HCT116 (cell line): Measurements from ENCODE around the gene ADIG. TPM values are rescaled to one million over a fixed set of nuclear protein-coding genes. Genes with fewer than 3 reads are reported as not detected.

ENCODE experiments used
- ATAC-seq: fragments of 200-7000 bp; cut with Tn5 transposase; 2 replicates; pipeline ENCODE4 v1.9.1; 2020; ENCODE audit warnings: mild to moderate bottlenecking, moderate library complexity
- BruUV-seq: library from RNA; stranded (reverse); fragments of 400-500 nt; replicated peaks from 2 replicates; lab custom pipeline; 2021; lab: Mats Ljungman, UMichigan
- CTCF ChIA-PET: fragments of 300-600 bp; sonication (Branson Sonifier 250); formaldehyde crosslinking; loops from one replicate; lab custom pipeline; 2021; ENCODE audit warnings: antibody characterized with exemption; lab: Charles Lee
- POLR2A ChIA-PET: fragments of 300-600, 350-600 bp; sonication (Branson Sonifier 250); formaldehyde crosslinking; loops from one replicate; lab custom pipeline; 2021; ENCODE audit warnings: antibody characterized with exemption; lab: Charles Lee
- RAD21 ChIA-PET, 2 experiments: fragments of 300-600 bp; sonication (Branson Sonifier 250); formaldehyde crosslinking; loops; one replicate each; lab custom pipeline; 2023; ENCODE audit warnings: low total read pairs in 2 of 2; ENCODE audit not compliant: uncharacterized antibody in 2 of 2, unreplicated experiment in 2 of 2, low non-redundant PET in 1 of 2; lab: Charles Lee
- DNase-seq: peaks from one replicate; pipeline ENCODE4 v3.0.0-alpha.2; 2010; ENCODE audit warnings: low read depth, low spot score
- H2AFZ ChIP-seq: fragments of 200-600 bp; shearing (Covaris generic), sonication (generic); 2 replicates; pipeline ENCODE4 v1.6.1; 2017; ENCODE audit warnings: low read depth, mixed run types, mixed read lengths, antibody characterized with exemption, low read length; ENCODE audit not compliant: poor library complexity, severe bottlenecking
- H3K27ac ChIP-seq: 2 replicates; pipeline ENCODE4 v1.5.1; 2012; ENCODE audit warnings: low read depth, low read length
- H3K27me3 ChIP-seq: fragments of 200-600 bp; sonication (generic); 2 replicates; pipeline ENCODE4 v1.6.1; 2016; ENCODE audit warnings: mixed run types, low read length, mixed read lengths; ENCODE audit not compliant: insufficient read depth
- H3K36me3 ChIP-seq, 2 experiments: fragments of 200-500 bp in 1 of 2; fragments of 200-600 bp in 1 of 2; sonication (Bioruptor generic) in 1 of 2; sonication (generic) in 1 of 2; 2 replicates each; pipeline versions ENCODE4 v1.5.1 to v1.6.1; 2014 to 2016; ENCODE audit warnings: low read length in 2 of 2, inconsistent platforms in 1 of 2, mixed read lengths in 1 of 2, mixed run types in 1 of 2; ENCODE audit not compliant: insufficient read depth in 2 of 2, control insufficient read depth in 1 of 2
- H3K4me1 ChIP-seq, 2 experiments: fragments of 200-600 bp in 1 of 2; sonication (generic) in 1 of 2; 2 replicates each; pipeline versions ENCODE4 v1.5.1 to v1.6.1; 2012 to 2017; ENCODE audit warnings: low read length in 2 of 2, inconsistent platforms in 1 of 2, mild to moderate bottlenecking in 1 of 2, mixed read lengths in 1 of 2, mixed run types in 1 of 2, moderate library complexity in 1 of 2; ENCODE audit not compliant: insufficient read depth in 2 of 2, control insufficient read depth in 1 of 2
- H3K4me2 ChIP-seq: fragments of 200-600 bp; sonication (generic); 2 replicates; pipeline ENCODE4 v1.6.1; 2017; ENCODE audit warnings: mixed run types, low read length, mixed read lengths
- H3K4me3 ChIP-seq, 2 experiments: fragments of 200-600 bp in 1 of 2; sonication (generic) in 1 of 2; replicated peaks in 1 of 2; 2 replicates each; pipeline ENCODE4 v1.5.1; 2011 to 2016; ENCODE audit warnings: low read length in 2 of 2, control low read depth in 1 of 2, low read depth in 1 of 2, mild to moderate bottlenecking in 1 of 2, mixed read lengths in 1 of 2, mixed run types in 1 of 2
- H3K79me2 ChIP-seq: fragments of 200-600 bp; sonication (generic); 2 replicates; pipeline ENCODE4 v1.6.1; 2017; ENCODE audit warnings: mild to moderate bottlenecking, mixed run types, low read length, moderate library complexity, mixed read lengths; ENCODE audit not compliant: insufficient read depth
- H3K9ac ChIP-seq: fragments of 200-600 bp; sonication (generic); 2 replicates; pipeline ENCODE4 v1.6.1; 2016; ENCODE audit warnings: low read length, mixed read lengths
- H3K9me2 ChIP-seq: fragments of 200-600 bp; sonication (generic), shearing (Covaris generic); 2 replicates; pipeline ENCODE4 v1.6.1; 2017; ENCODE audit warnings: mixed run types, mild to moderate bottlenecking, moderate library complexity; ENCODE audit not compliant: insufficient read depth
- H3K9me3 ChIP-seq, 2 experiments: fragments of 200-500 bp in 1 of 2; fragments of 200-600 bp in 1 of 2; sonication (Bioruptor generic) in 1 of 2; sonication (generic) in 1 of 2; 2 replicates each; pipeline ENCODE4 v1.6.1; 2014 to 2017; ENCODE audit warnings: low read length in 2 of 2, mixed read lengths in 2 of 2, inconsistent platforms in 1 of 2, low read depth in 1 of 2, mild to moderate bottlenecking in 1 of 2, mixed run types in 1 of 2, moderate library complexity in 1 of 2; ENCODE audit not compliant: control insufficient read depth in 1 of 2, insufficient read depth in 1 of 2
- H4K20me1 ChIP-seq: fragments of 200-600 bp; sonication (generic), shearing (Covaris generic); 2 replicates; pipeline ENCODE4 v1.6.1; 2017; ENCODE audit warnings: mixed run types, mild to moderate bottlenecking, moderate library complexity; ENCODE audit not compliant: insufficient read depth
- CBX3 ChIP-seq: IDR thresholded peaks from 2 replicates; pipeline ENCODE4 v1.6.1; 2012; ENCODE audit warnings: low read depth
- CEBPB ChIP-seq: IDR thresholded peaks from 2 replicates; pipeline ENCODE4 v1.6.1; 2012; ENCODE audit warnings: low read depth
- RAD21 ChIP-seq: IDR thresholded peaks from 2 replicates; pipeline ENCODE4 v1.6.1; 2012; ENCODE audit warnings: low read depth, mild to moderate bottlenecking
- SIN3A ChIP-seq: IDR thresholded peaks from 2 replicates; pipeline ENCODE4 v1.6.1; 2012; ENCODE audit warnings: low read depth
- intact Hi-C: fragments of 100-400 bp; cut with micrococcal nuclease; formaldehyde crosslinking; loops from 2 replicates; pipeline ENCODE4 v1.10.0; 2022
- total RNA-seq: library from RNA; stranded (reverse); gene quantifications from one replicate; pipeline ENCODE4 v1.2.1, GENCODE V29; 2021; ENCODE audit not compliant: unreplicated experiment
- TF ChIP-seq, protein P1 (sequence below): IDR thresholded peaks from 2 replicates; pipeline ENCODE4 v1.6.1; 2012; ENCODE audit warnings: low read depth

Gene ADIG
- total RNA-seq, 1 experiment from 2014 or later, result not detected

DNA sequence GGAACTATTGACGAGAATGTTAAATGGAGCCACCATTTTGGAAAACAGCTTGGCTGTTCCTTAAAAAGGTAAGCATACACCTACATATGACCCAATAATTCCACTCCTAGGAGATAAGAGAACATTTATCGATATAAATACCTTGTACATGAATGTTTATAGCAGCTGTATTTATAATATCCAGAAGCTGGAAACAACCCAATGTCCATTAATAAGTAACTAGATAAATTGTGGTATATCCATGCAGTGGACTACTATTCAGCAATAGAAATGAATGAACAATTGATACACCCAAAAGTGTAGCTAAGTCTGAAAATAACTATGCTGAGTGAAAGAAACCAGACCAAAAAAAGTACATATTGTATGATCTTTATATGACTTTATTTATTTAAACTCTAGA, 42.2 kb upstream of the ADIG start:
- POLR2A ChIA-PET, result no interaction called here
- intact Hi-C loops, result no loop called here
- Histone ChIP-seq H3K4me1 (no peaks in the 10 kb centered on the region), H3K9me2 (no peaks in the 10 kb centered on the region), H3K4me3 (no peak overlapping the region), H3K9ac (no peak overlapping the region), H4K20me1 (no peaks in the 10 kb centered on the region), H3K27me3 (no peaks in the 10 kb centered on the region), H3K36me3 (peaks cover 21 to 25% of the 10 kb centered on the region in 2 experiments; a peak in 3 of 4 replicates), H3K79me2 (no peaks in the 10 kb centered on the region), H3K4me2 (no peak overlapping the region), H3K27ac (no peak overlapping the region), H2AFZ (no peak overlapping the region), H3K9me3 (no peaks in the 10 kb centered on the region)
- no peak for DNase-seq
- TF ChIP-seq SIN3A (no peak), CBX3 (no peak), CEBPB (no peak), RAD21 (no peak)
- TF ChIP-seq, protein P1, sequence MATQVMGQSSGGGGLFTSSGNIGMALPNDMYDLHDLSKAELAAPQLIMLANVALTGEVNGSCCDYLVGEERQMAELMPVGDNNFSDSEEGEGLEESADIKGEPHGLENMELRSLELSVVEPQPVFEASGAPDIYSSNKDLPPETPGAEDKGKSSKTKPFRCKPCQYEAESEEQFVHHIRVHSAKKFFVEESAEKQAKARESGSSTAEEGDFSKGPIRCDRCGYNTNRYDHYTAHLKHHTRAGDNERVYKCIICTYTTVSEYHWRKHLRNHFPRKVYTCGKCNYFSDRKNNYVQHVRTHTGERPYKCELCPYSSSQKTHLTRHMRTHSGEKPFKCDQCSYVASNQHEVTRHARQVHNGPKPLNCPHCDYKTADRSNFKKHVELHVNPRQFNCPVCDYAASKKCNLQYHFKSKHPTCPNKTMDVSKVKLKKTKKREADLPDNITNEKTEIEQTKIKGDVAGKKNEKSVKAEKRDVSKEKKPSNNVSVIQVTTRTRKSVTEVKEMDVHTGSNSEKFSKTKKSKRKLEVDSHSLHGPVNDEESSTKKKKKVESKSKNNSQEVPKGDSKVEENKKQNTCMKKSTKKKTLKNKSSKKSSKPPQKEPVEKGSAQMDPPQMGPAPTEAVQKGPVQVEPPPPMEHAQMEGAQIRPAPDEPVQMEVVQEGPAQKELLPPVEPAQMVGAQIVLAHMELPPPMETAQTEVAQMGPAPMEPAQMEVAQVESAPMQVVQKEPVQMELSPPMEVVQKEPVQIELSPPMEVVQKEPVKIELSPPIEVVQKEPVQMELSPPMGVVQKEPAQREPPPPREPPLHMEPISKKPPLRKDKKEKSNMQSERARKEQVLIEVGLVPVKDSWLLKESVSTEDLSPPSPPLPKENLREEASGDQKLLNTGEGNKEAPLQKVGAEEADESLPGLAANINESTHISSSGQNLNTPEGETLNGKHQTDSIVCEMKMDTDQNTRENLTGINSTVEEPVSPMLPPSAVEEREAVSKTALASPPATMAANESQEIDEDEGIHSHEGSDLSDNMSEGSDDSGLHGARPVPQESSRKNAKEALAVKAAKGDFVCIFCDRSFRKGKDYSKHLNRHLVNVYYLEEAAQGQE, result no peak
- BruUV-seq, result no TSS peak
- ATAC-seq, result no peak
- CTCF ChIA-PET, result no interaction called here
- RAD21 ChIA-PET, result no interaction called here
